LoVo (cell line): Measurements from ENCODE around the gene CRTC3.
"Not testable (repeated sequence)": the region's sequence is repeated elsewhere in the genome, so short reads cannot be mapped to it uniquely, and the experiment has no call there.

Experiments
- DNase-seq: peaks from one replicate; pipeline ENCODE4 v3.0.0-alpha.2; 2016; ENCODE audit warnings: low spot score

The CRTC3 gene

GRCh38 chr15:90523373-90523772 is 6.3 kb upstream of the CRTC3 start:
- DNase-seq, result no peak

- DNase-seq, result not testable (repeated sequence)
Measured at GRCh38 chr15:90524018-90524803, 5.5 kb upstream of the CRTC3 start.

- no peak for DNase-seq
Measured at GRCh38 chr15:90529011-90529370, 732 bp upstream of the CRTC3 start.

GRCh38 chr15:90530250-90531051 is 728 bp downstream of the CRTC3 start:
- DNase-seq, result peak; percentile 31

DNA sequence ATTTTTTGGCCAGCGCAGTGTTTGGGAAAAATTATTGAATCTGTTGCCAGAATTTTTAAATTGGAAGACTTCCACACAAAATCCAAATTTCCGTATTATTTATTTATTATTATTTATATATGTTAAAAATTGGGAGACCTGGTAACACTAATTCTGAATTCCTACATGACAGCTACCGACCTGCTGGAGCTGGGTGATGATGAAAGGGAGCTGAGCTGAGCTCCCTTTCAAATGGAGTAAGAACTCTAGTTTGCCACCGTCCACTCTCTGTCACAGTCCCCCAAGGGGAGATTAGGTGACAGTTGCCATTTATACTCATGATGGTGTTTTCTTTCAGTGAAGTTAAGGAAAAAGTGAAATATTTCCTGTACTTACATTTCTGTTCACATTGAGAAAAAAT is 1.4 kb downstream of the CRTC3 start:
- no peak for DNase-seq

DNA sequence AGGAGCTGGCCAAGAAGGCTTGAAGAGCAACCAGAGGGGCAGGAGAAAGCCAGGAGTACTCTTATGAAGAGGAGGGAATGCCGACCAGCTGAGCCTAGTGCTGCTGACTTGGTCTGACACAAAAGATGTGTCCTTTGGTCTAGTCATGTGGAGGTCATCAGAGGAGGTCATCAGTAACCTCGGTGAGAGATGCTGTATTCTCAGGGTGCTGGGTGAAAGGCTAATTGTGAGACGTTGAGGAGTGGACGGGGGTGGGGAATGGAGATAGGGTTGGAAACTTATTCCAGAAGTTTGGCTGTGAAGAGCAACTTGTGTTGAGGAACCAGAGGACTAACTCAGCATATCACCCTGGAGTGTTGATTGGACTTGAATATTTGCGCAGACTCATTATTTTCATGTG is 5.5 kb downstream of the CRTC3 start:
- no peak for DNase-seq

GRCh38 chr15:90539789-90540188 is 10.1 kb downstream of the CRTC3 start:
- DNase-seq, result no peak

GRCh38 chr15:90540768-90541167 is 11.0 kb downstream of the CRTC3 start:
- no peak for DNase-seq

GRCh38 chr15:90545095-90545494 is 15.4 kb downstream of the CRTC3 start:
- no peak for DNase-seq

DNA sequence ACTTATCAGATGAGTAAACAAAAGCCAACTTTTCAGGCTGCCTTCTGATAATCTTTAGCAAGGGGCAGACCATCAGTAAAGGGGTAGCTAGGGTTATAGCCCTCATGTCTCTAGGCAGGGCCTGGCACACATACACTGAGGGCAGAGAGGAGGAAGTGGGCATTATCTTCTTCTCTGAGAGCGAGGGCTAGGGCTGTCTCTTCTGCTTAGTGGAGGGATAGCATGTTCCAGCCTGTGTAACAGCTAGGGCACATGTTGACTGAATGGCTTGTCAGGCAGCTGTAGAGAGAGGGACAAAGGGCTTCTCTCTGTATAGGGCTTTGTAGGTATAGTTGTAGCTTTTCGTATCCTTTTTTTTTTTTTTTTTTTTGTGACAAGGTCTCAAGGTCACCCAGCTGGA is 17.8 kb downstream of the CRTC3 start:
- DNase-seq, result no peak

DNA sequence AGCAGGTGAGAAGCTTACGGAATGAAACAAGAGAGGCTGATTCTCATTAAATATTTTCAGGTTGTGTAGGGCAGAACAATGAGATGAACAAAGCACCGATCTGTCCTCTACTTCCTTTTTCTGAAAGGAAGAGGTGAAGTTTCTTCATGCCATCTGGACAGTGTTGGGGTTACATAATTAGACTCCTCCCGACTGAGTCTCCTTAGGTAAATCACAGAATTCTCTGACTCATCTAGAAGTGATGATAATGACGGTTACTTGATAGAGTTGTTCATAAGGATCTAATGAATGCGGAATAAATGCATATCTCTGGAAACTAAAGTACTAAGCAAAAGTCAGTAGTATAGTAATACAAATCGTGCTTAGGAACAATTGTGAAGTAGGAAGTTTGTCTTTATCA is 21.2 kb downstream of the CRTC3 start:
- no peak for DNase-seq

DNA sequence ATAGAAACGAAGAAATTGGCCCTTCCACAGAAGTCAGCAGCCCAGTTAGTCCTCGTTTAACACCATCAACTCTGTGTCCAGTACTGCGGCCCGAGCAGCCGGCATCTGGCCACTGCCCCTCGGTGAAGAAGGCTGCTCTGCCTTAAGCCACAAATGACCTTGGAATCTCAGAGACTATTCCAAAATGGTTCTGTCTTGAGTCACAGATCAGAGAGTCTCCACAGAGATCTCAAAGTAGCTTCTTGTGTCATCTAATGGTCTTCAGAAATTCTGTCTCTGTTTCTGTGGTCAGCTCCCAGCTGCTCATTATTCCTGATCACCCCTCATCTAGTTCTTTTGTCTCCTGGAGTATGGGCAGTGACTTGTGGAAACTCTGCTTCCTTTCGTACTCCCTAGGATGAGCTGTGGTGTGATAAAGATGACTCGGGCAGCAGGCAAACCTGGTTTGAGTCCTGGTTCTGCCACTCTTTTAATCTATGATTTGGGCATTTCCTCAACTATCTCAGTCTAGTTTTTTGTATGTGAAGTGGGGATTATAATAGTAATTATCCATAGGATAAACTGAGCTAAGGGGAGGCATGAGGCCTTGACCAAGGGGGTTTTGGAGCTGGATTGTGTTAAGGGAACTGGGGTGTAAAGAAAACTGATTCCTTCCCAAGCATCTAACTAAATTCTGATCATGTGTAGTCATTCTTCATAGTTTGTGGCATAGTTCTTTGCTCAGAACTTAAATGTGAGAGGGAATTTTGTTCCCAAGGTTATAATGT is 22.6 kb downstream of the CRTC3 start:
- no peak for DNase-seq

DNA sequence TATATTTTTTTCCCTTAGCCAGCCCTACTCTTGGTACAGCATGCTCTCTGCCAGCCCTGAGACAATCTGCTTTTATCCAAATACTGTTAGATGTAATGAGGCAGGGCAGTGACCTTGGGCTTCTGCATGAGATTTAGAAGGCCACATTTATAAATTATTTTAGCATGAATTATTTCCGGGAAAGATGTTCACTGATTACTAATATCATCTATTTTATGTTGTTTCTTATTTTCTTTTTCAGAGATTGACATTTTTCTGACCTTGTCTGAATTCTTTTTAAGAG is 23.1 kb downstream of the CRTC3 start:
- no peak for DNase-seq

DNA sequence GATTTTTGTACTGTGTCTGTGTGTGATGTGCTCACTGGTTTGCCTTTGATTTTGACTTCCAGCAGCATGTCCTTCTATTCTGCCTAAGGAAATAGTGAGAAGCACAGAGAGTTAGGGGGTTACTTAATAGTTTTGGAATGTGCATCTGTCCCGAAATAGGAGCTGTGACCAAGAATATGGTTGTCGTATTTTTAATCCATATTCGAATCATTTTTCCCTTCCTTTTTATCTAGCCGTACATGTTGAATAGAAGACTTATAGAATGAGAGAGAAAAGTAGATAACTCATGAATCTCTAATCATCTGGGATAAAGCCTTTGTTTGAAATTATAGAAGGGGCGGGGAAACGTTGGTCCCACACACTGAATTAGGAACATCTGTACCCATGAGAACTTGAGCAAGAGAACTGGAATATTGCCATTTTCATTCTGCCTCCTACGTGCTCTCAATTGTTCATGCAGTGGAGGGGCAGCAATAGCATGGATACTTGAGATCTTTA is 23.6 kb downstream of the CRTC3 start:
- no peak for DNase-seq

DNA sequence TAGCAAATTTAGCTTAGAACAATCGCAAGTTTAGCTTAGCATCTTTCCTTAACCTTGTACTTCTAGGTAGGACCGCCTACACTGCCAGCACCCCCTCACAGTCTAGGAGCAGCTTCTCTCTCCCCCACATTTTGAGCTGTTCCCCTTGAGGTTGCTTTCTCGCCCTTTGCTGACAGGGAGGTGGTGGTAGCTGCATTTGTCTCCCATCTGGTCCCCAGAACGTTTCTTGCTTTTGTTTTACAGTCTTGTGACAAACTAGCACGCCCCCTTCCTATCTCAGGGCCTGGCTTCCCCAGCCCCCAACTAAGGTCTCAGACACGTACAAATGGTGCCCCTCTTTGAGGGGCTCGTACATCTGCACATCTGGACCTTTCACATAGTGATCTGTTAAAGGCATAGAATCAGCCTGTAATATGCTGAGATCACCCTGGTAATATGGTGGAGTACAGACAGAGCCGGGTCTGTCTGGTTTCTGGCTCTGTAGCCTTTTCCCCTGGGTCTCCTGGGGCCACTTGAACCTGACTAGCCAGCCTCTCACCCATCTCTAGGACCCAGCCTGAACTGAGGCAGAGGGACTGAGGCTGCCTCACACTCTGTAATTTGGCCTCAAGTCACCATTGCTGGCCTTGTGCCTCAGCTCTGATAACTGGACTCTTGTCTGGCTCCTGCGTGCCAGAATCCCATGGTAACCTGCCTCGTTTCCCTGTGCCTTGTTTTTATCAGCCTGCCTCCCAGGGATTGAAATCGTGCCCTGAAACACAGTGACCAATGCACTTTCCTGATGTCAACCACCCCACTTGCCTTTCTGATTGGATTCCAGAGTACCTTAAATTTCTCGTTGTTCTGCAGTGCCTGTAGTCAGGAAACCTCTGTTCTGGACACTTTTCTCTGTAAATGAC is 27.7 kb downstream of the CRTC3 start:
- DNase-seq, result no peak

DNA sequence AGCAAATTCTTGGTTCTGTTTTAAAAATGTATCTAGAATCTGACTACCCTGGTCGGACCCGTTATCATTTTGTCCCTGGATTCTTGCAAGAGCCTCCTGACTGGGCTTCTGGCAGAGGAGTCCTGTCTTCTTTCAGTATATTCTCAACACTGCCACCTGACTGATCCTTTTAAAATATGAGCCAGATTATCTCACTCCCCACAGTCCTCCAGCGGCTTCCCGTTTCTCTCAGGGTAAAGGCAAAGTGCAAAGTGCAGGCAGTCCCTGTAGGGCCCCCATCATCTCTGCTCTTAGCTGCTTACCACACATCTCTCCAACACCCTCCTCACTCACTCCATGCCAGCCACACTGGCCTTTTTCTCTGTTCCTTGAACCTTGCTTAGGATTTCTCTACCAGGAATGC is 28.4 kb downstream of the CRTC3 start:
- no peak for DNase-seq

DNA sequence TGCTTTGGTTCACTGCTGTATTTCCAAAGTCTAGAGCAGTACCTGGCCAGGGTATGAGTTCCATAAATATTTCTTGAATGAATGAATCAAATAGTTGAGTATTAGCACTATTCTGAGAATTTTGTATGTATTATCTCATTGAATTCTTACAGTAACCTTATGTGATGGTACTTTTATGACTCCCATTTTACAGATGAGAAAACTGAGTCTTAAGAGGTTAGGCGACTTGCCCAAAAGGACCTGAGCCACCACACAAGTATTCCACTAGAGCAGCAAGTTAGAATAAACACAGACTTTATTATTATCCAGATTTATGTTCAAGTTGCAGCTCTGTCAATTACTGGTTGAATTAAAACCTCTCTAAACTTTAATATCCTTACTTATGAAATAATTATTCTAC is 29.4 kb downstream of the CRTC3 start:
- no peak for DNase-seq

DNA sequence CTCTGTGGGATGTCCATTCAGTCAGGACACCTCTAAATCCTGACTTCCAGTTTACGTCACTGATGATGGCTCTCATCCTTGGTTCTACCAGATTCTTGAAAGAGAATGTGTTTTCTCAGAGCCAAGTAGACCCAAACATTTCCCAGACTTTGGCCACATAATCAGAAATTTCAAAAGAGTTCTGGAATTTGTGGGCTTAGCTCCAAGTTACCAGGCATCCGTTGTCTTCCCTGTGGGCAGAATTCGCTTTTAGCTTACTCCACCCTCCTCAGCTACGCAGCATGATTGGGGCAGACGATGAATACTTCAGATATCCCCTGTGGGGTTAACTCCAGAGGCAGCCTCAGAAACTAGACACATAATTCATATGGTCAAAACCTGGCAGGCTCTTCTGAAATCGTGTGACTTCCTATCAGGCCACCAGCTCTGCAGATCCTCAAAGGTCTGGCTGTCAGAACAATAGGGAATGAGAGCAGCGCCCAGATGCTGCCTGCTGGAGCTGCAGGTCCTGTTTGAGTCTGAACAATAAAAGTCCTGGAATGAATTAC is 30.6 kb downstream of the CRTC3 start:
- DNase-seq, result no peak

DNA sequence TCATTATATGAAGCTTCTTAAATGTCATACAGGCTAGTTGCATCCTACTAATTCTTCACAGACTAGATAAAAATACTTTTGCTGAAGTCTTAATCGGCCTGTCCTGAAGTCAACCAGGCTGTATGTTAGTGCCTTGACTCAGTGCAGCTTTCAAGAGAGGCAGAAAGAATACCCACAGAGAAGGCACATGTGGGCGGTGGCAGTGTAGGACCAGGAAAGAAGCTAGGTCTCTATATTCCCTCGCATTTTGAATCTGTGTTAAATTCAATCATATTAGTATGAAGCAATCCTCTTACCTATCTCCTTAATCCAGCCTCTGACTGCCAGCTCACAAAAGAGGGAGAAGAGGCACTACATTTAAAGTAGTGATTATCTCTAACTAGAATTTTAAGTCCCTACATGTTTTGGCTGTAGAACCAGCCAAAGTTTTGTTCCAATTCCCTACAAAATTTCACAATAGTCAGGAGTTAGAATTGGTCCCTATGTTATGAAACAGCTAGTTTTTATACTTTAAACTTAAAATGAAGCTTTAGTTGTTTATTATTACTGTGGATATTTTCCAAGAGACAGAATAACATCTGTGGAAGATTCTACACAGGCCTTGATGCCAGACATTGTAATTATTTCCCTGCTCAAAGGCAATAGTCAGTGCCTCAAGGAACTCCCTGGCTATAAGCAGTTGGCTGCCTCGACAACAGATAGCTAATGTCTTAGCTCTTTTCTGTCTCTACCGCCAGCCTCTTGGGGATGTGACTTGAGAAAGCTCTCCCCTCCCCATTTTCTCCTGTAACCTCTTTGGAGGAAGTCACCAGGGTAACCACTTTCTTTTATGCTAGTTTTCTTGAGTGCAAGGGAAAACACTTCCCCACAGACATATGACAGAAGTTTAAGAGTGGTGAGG is 31.9 kb downstream of the CRTC3 start:
- no peak for DNase-seq

DNA sequence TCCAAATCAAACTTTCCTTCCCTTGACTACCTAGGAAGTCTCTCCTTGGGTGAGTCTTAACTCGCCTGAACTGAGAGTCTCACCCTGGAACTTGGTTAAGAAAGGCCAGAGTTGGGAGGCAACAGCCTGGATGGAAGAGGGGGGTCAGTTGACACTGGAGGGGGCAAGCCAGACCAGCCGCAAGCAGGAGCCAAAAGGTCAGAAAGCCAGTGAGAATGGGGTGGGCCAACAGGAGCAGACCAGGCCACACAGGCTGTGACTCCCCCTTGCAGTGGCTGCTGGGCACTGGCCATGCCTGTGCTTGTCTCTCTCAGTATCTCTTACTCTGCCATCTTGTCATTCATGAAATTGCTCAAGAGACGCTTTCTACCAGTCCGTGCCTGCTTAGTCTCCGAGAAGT is 32.9 kb downstream of the CRTC3 start:
- DNase-seq, result no peak

- DNase-seq, result no peak
Measured at GRCh38 chr15:90563463-90563862, 33.7 kb downstream of the CRTC3 start.
